ENCODE results near the gene IP6K2.

DNA sequence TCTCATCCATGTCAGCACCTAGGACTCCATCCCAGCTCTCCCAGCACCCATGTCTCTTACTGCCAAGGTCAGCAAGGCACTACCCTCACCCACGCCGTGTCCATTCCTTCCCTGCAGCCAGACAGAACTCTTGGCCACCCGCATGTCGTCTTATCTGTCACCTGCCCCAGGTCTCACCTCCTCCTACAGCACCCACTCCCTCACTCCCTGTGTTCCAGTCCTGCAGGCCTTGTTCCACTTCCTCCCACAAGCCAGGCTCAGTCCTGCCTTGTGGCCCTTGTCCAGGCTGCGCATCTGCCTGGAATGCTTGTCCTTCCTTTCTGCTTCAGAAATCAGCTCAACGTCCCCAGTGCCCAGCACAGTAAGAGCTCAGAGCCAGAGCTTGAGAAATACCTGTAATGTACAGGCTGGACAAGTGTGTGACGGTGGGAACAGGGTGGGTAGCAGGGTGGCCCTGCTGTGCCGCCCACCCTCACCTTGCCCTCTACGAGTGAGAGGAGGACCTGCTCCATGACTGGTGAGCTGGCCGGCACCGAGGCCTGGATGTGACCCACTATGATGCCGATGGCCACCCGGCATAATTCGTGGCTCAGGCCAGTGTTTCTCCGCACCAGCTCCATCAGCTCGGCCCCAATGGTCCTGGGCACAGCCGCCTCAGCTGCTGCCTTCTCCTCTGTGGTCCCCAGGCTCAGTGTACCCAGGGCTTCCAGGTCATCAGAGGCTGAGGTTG lies 36.0 kb downstream of the IP6K2 start:
- TF ChIP-seq, protein P1, sequence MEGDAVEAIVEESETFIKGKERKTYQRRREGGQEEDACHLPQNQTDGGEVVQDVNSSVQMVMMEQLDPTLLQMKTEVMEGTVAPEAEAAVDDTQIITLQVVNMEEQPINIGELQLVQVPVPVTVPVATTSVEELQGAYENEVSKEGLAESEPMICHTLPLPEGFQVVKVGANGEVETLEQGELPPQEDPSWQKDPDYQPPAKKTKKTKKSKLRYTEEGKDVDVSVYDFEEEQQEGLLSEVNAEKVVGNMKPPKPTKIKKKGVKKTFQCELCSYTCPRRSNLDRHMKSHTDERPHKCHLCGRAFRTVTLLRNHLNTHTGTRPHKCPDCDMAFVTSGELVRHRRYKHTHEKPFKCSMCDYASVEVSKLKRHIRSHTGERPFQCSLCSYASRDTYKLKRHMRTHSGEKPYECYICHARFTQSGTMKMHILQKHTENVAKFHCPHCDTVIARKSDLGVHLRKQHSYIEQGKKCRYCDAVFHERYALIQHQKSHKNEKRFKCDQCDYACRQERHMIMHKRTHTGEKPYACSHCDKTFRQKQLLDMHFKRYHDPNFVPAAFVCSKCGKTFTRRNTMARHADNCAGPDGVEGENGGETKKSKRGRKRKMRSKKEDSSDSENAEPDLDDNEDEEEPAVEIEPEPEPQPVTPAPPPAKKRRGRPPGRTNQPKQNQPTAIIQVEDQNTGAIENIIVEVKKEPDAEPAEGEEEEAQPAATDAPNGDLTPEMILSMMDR (IDR thresholded peaks at IDR 0.05): no peak
- no peak for TF ChIP-seq POLR2A (IDR thresholded peaks at IDR 0.05)
